ENCODE results near the gene ARHGAP27.
"Not testable (repeated sequence)": the region's sequence is repeated elsewhere in the genome, so short reads cannot be mapped to it uniquely, and the experiment has no call there.

The ARHGAP27 gene

GRCh38 chr17:45345246-45345553 lies 87.5 kb downstream of the ARHGAP27 start:
- H3K27ac ChIP-seq (ENCODE audit: low read depth, low read length): peak overlapping the region; percentile 0
- peaks cover 3% of the 10 kb centered on the region for H3K4me1 ChIP-seq (ENCODE audit: control insufficient read depth, insufficient read depth, low read length)
- H3K9ac ChIP-seq (ENCODE audit: low read length): no peak overlapping the region

DNA sequence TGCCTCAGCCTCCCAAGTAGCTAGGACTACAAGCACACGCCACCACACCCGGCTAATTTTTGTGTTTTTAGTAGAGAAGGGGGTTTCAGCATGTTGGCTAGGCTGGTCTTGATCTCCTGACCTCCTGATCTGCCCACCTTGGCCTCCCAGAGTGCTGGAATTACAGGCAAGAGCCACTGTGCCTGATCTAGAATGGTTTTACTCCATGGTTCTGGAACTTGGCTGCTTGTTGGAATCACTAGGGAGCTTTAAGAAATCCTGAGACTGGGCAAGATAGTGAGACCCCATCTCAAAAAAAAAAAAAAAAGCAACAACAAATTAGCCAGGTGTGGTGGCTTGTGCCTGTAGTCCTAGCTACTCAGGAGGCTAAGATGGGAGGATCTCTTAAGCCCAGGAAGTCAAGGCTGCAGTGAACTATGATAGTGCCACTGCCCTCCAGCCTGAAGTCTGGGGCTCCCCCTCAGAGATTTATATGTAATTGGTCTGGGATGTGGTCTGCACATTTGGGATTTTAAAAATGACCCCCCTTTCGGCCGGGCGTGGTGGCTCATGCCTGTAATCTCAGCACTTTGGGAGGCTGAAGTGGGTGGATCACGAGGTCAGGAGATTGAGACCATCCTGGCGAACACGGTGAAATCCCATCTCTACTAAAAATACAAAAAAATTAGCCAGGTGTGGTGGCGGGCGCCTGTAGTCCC lies 88.6 kb downstream of the ARHGAP27 start:
- not testable (repeated sequence) for H3K4me1 ChIP-seq (ENCODE audit: control insufficient read depth, insufficient read depth, low read length); H3K9ac ChIP-seq (ENCODE audit: low read length); H3K36me3 ChIP-seq (ENCODE audit: control insufficient read depth, insufficient read depth, low read length); H3K4me3 ChIP-seq (ENCODE audit: low read length); H3K27ac ChIP-seq (ENCODE audit: low read depth, low read length); H3K27me3 ChIP-seq (ENCODE audit: control insufficient read depth, insufficient read depth, low read length)

More at GRCh38 chr17:45345246-45345553, 87.5 kb downstream of the ARHGAP27 start:
- no peak overlapping the region for H3K4me3 ChIP-seq (ENCODE audit: low read length)
- H3K27me3 ChIP-seq (ENCODE audit: control insufficient read depth, insufficient read depth, low read length): no peaks in the 10 kb centered on the region
- no peaks in the 10 kb centered on the region for H3K36me3 ChIP-seq (ENCODE audit: control insufficient read depth, insufficient read depth, low read length)
